ENCODE data around the gene MAEA. TPM values are rescaled to one million over a fixed set of nuclear protein-coding genes. Genes with fewer than 3 reads are reported as not detected.

Gene MAEA
- total and polyA plus RNA-seq, 2 of the 8 experiments (the other 6 are each of a cell fraction or from before 2014, with no cell fraction given): 75.8 to 133 TPM

GRCh38 chr4:1330761-1331590 is 41.3 kb downstream of the MAEA start:
- POLR2A ChIA-PET (ENCODE audit: partially characterized antibody): interaction anchor here (1.4 to 1.8 kb wide), 2 partner anchors 9 to 17 kb away, joined by 3 to 6 read pairs; no protein-coding TSS in a partner anchor
- DNase-seq (ENCODE audit: low read depth in 1 of 2, low spot score in 2 of 2) (no peak), FAIRE-seq (no peak)
- no peaks in the 10 kb centered on the region; a peak in 1 of 4 replicates for H3K79me2 ChIP-seq (ENCODE audit: control insufficient read depth in 1 of 2, insufficient read depth in 2 of 2, low read length in 2 of 2)
- H2AK5ac ChIP-seq (ENCODE audit: low read depth, low read length): no peak overlapping the region
- H4K91ac ChIP-seq (replicated peaks; ENCODE audit: insufficient read length, low read length): no peak overlapping the region
- no peak overlapping the region for H3K4me3 ChIP-seq (ENCODE audit: extremely low read depth in 1 of 4, insufficient read depth in 2 of 4, low read depth in 3 of 4, low read length in 4 of 4)
- H3K9me3 ChIP-seq (ENCODE audit: insufficient read depth in 2 of 2, low read depth in 1 of 2, low read length in 1 of 2): no peaks in the 10 kb centered on the region
- WGBS, 2 experiments (ENCODE audit: extremely low coverage in 1 of 2, insufficient coverage in 1 of 2, insufficient read length in 1 of 2, insufficient replicate concordance in 2 of 2, low coverage in 1 of 2, low lambda C conversion rate in 2 of 2, missing lambda C conversion rate in 1 of 2): 95% methylated on average over 32 of the region's 34 CpGs; no CpG with 5 or more reads in 1 of the 2 experiments
- no peak overlapping the region for H3K14ac ChIP-seq (ENCODE audit: insufficient read length)
- peaks cover 5 to 22% of the 10 kb centered on the region in 2 experiments for H4K20me1 ChIP-seq (replicated peaks in 1 of 2; ENCODE audit: control insufficient read depth in 1 of 2, insufficient read depth in 2 of 2, low read length in 2 of 2)
- H2BK15ac ChIP-seq (ENCODE audit: low read length): no peak overlapping the region
- no peak overlapping the region for H3K4ac ChIP-seq (replicated peaks; ENCODE audit: insufficient read length, low read depth, low read length)
- H2BK120ac ChIP-seq (replicated peaks; ENCODE audit: low read depth, low read length): no peak overlapping the region
- H3K4me2 ChIP-seq (ENCODE audit: insufficient read depth in 1 of 2, low read depth in 2 of 2, low read length in 2 of 2): no peak overlapping the region
- no peak overlapping the region; the same call in 1 of the 2 replicates for H2BK5ac ChIP-seq (ENCODE audit: low read depth, low read length)
- no peaks in the 10 kb centered on the region for H3K27me3 ChIP-seq (replicated peaks in 1 of 4; ENCODE audit: control insufficient read depth in 3 of 4, extremely low read depth in 1 of 4, insufficient read depth in 3 of 4, low read length in 3 of 4)
- no peak for TF ChIP-seq CTBP2 (IDR thresholded peaks at IDR 0.05; ENCODE audit: borderline replicate concordance, insufficient read depth, insufficient read length, low read length)
- TF ChIP-seq BCL11A (IDR thresholded peaks at IDR 0.05; ENCODE audit: low read depth in 2 of 2, low read length in 2 of 2): no peak
- no peak for TF ChIP-seq HDAC6 (IDR thresholded peaks at IDR 0.05; ENCODE audit: low read depth, low read length)
- no peak for TF ChIP-seq SAP30 (IDR thresholded peaks at IDR 0.05; ENCODE audit: insufficient read depth, insufficient replicate concordance, low read length)
- TF ChIP-seq RXRA (IDR thresholded peaks at IDR 0.05; ENCODE audit: insufficient read depth, low read depth, low read length): no peak
- TF ChIP-seq, protein P1, sequence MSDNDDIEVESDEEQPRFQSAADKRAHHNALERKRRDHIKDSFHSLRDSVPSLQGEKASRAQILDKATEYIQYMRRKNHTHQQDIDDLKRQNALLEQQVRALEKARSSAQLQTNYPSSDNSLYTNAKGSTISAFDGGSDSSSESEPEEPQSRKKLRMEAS (IDR thresholded peaks at IDR 0.05): no peak
- no peak for TF ChIP-seq JUN (IDR thresholded peaks at IDR 0.05; ENCODE audit: low read depth, low read length)
- TF ChIP-seq SP4 (IDR thresholded peaks at IDR 0.05; ENCODE audit: low read length): no peak
- TF ChIP-seq EP300 (IDR thresholded peaks at IDR 0.05; ENCODE audit: borderline replicate concordance in 1 of 2, low read depth in 2 of 2, low read length in 2 of 2): no peak
- TF ChIP-seq PHF8 (conservative IDR thresholded peaks at IDR 0.05; ENCODE audit: low read depth, low read length): no peak
- H4K8ac ChIP-seq (ENCODE audit: extremely low read depth, insufficient read depth, low read length): no peak overlapping the region
- no peak overlapping the region for H3K27ac ChIP-seq (ENCODE audit: low read depth, low read length)
- no peak overlapping the region; a peak in 1 of 7 replicates for H3K9ac ChIP-seq (replicated peaks in 1 of 4; ENCODE audit: extremely low read depth in 1 of 4, low read depth in 3 of 4, low read length in 3 of 4)
- H3K23me2 ChIP-seq (ENCODE audit: low read depth, low read length): no peaks in the 10 kb centered on the region
- no peak overlapping the region for H2BK20ac ChIP-seq (ENCODE audit: low read length)
- H4K5ac ChIP-seq (ENCODE audit: insufficient read length, low read depth, low read length): no peak overlapping the region
- H3K23ac ChIP-seq (ENCODE audit: insufficient read length): no peak overlapping the region
- CTCF ChIA-PET (ENCODE audit: partially characterized antibody): interaction anchor here (0.7 to 2.5 kb wide), 4 partner anchors 12 to 84 kb away, joined by 3 to 11 read pairs (median 7); no protein-coding TSS in a partner anchor
- no peak overlapping the region for H3K18ac ChIP-seq (ENCODE audit: extremely low read depth, low read length)
- H3K79me1 ChIP-seq (ENCODE audit: low read depth, low read length): peaks cover 9% of the 10 kb centered on the region
- H3K4me1 ChIP-seq (replicated peaks in 1 of 4; ENCODE audit: control insufficient read depth in 3 of 4, insufficient read depth in 4 of 4, low read length in 3 of 4): no peaks in the 10 kb centered on the region
- H3K56ac ChIP-seq (replicated peaks; ENCODE audit: insufficient read length, low read depth, low read length): no peak overlapping the region
- peaks cover 3 to 36% (median 15%) of the 10 kb centered on the region in 4 experiments; a peak in 5 of 8 replicates for H3K36me3 ChIP-seq (ENCODE audit: control insufficient read depth in 2 of 4, insufficient read depth in 4 of 4, low read length in 3 of 4)
- no peak overlapping the region for H2BK12ac ChIP-seq (ENCODE audit: low read depth, low read length)
- no peak overlapping the region for H2AFZ ChIP-seq (ENCODE audit: low read length)

Measured in H1 (cell line).